Fibroblast of skin of right quadriceps (primary cell): Measurements from ENCODE around the gene HAT1.
"Not testable (repeated sequence)": the region's sequence is repeated elsewhere in the genome, so short reads cannot be mapped to it uniquely, and the experiment has no call there.

Experiments
- DNase-seq: peaks from one replicate; pipeline ENCODE4 v3.0.0-alpha.2; 2013

Gene HAT1

DNA sequence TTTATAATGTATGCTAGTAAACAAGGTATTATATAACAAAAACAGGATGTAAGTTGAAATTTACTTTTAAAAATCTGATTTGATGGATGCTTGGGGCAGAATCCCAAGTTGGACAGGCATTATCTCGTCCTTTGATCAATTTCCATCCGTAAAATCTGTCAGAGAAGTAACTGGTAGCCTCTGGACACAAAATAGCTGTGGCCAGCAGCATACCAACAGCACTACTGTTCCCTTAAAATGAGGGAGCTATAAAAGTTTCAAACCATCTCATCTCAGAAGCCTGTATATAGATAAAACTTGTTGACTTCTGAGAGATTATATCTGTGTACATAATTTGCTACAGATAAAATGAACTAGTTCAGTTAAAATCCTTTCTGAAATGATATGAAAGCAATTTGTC lies 62.8 kb downstream of the HAT1 start:
- DNase-seq: no peak

DNA sequence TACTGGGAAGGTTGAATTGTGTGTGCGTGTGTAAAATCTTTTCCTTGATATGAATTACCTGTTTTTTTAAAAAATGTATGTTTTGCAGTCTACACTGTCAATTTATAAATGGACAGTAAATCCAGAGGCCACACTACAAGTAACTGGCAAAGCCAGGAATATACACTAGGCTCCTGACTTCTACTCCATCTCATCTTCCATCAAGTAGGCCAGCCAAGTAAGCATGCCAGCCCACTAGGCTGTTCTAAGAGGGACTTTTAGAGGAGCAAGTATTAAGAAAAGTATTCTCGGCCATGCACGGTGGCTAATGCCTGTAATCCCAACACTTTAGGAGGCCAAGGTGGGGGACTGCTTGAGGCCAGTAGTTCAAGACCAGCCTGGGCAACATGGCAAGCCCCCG lies 64.5 kb downstream of the HAT1 start:
- DNase-seq: no peak

DNA sequence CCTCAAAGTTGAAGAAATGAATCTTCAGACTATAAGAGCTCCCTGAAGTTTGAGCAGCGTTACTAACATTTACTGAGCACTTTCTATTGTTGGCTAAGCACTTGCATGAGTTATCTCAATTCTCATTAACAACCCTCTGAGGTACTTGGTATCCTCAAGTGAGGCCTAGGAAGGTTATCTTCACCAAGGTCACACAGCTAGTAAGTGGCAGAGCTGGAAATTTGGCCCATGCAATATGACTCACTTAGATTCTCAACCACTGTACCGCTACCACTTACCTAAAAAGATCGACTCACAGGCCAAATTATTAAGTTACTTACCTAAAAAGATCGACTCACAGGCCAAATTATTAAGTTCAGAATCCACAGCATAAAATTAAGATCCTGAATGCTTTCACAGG lies 68.8 kb downstream of the HAT1 start:
- no peak for DNase-seq

DNA sequence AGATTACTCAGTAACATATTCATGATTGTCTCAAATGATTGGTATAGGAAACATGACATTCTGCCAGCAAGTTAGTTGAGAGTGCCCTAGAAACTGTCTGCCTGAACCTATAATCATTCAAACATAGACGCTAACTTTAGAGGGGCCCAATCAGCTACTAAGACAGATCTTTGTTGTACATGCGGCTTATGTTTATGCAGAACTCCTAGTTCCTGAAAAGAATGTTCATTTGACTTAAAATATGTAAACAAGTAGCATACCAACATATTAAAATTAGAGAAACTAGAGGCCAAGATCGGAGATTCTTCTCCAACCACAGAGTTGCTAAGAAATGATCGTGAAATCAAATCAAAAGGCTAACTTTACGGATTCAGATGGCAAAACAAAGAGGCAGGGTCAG lies 73.3 kb downstream of the HAT1 start:
- no peak for DNase-seq

DNA sequence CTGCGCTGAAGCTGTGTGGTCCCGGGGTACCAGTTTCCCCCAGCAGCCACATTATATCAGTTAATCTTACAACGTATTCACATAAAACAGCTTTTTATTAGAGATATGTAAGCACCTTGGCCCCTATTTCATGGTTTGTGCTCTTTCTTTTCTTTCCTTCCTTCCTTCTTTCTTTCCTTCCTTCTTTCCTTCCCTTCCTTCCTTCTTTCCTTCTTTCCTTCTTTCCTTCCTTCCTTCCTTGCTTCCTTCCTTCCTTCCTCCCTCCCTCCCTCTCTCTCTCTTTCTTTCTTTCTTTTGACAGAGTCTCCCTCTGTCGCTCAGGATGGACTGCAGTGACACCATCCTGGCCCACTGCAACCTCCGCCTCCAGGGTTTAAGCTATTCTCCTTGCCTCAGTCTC lies 73.8 kb downstream of the HAT1 start:
- DNase-seq: no peak

DNA sequence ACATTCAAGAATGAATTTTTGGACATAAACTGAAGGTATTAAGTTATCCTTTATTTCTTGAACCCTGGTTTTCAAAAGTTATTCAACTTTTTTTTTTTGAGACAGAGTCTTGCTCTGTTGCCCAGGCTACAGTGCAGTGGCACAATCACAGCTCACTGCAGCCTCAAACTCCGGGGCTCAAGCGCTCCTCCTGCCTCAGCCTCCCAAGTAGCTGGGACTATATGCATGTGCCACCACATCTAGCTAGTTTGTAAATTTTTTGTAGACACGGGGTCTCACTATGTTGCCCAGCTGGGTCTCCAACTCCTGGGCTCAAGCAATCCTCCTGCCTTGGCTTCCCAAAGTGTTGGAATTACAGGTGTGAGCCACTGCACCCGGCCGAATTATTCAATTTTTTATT lies 74.8 kb downstream of the HAT1 start:
- not testable (repeated sequence) for DNase-seq

DNA sequence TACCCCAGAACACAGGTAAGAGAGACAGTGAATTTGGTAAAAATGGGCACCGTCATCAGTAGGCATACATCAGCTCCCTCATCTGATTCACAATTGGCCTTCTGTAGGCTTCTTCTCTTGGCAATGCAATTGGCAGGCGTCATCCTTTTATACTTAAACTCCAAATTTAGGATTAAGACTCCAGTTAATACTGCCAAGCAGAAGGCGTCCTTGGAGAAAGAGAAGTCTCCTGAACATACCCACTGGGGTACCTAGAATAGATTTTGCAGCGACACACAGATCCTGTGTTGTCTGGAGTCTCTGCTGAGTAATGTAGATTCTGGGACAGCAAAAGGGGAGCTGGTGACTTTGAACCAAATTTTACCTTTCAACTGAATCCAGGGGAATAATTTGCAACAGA lies 76.9 kb downstream of the HAT1 start:
- no peak for DNase-seq

DNA sequence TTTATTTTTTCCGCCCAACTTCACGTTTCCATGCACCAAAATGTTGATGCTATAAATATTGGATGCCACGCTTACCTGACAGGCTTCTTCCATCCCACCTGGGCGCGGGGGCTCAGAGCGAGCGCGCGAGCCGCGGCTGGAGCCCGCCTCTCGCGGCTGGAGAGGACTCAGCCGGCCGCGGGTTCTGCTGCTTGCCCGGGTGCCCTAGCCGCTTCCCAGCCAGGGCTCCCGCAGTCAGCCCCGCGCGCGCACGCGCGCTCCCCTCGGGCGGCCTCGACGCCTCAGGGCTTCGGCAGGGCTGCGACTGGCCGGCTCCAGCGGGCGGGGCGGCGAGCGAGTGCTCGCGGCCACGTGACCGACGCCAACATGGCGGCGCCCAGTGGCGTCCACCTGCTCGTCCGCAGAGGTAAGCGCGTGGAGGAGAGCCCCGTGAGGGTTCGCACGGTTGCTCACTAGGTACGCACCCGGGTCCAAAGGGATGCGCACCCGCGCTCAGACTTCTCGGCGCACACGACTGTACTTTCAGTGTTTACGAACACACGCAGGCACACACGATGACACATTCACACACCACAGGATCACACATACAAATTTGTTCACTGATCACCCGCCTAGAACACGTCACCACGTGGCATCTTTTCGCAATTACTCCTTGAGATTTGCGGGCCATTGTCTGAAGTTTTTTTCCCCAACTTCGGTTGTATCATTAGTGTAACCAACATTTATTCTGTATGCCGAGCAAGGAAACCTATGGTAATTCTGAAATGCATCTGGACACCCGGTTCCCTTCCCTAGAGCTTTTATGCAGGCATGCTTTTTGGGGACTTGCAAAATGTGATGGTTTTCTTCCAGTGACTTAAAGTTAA lies 77.6 kb downstream of the HAT1 start, which contains the start of gene METAP1D:
Gene METAP1D (plus strand): TSS at position 350 of the 866 bp plus-strand sequence. CDS start 17 bp downstream, at position 367.
- DNase-seq: peak; percentile 90

DNA sequence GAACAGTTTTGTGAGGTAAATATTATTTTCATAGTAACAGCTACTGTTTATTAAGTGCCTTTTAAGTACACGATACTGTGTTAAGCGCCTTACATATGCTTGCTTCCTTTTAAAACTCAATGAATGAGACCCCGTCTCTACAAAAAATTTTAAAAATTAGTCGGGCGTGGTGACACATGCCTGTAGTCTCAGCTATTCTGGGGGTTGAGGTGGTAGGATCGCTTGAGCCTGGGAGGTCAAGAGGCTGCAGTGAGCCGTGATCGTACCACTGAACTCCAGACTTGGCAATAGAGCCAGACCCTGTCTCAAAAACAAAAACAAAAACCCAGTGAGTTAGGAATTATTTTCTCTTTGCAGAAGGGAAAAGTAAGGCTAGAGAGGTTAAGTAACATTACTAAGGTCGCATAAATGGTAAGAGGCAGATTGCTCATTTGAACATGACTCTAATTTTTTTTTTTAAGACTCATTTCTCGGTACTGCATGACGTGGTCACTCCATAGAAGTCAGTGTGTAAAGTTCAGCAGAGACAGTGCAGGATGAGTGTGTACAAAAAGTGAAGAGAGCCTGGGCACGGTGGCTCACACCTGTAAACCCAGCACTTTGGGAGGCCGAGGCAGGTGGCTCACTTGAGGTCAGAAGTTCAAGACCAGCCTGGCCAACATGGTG lies 78.6 kb downstream of the HAT1 start:
- DNase-seq: no peak

DNA sequence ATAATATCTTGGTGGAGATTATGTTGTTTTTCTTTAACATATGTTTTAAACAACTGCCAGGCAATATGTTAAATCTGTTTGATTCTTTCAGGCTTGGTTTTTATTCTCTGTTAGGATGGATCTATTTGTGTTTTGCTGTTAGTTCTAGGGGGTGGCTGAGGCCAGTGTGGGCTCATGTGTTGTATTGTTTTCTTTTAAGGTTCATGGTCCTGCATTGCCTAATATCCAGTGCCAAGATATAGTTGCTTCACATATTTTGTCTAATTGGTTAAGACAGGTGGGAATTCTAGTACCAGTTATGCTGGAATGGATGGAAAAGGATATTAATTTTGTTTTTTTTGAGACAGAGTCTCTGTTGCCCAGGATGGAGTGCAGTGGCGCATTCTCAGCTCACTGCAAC lies 85.1 kb downstream of the HAT1 start:
- no peak for DNase-seq

DNA sequence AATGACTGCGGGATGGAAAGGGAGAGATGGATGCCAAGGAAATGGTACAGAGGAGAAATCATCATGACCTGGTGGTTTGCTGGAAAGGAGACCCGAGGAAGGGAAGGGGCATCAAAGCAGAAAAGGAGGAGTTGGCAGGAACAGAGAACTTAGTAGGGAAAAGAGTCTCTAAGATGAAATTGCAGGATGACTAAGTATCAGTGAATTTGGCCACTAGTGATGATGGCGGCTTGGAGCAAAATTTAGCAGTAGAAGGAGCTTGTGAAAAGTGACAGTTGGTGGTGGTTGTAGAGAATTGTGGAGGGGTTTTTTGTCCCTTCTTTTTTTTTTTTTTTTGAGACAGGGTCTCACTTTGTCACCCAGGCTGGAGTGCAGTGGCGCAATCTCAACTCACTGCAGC lies 87.6 kb downstream of the HAT1 start:
- DNase-seq: no peak

DNA sequence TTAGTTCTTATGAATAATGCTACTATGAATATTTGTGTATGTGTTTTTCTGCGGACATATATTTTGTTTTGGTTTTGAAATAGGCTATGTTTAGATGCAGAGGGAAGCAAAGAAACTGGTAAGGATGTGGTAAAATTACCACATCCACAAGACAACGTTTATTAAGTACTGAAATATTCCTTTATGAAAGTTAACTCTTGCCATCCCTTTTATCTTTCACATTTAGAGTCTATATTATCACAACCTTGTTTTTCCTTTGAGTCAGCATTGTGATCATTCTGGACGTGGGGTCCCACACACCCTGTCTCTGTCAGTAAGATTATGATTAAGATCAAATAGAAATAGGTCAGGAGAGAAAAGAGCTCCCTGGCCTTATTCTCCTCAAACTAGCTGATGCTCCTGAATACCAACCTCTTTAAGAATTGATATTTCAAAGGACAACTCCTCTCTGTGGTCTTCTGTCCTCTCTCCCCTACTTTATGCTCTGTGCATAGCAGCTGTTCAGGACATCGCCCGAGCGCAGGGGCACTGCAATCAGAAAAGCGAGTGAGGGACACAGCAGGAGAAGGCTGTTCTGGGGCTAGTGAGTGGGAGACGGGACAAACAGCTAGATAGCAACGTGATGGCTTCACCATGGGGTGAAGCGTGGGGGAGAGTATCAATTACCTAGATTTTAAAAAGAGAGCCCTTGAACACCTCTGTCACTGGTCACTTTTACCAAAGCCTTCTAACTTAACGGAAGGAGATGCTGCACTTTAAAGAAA lies 89.7 kb downstream of the HAT1 start:
- DNase-seq: no peak

DNA sequence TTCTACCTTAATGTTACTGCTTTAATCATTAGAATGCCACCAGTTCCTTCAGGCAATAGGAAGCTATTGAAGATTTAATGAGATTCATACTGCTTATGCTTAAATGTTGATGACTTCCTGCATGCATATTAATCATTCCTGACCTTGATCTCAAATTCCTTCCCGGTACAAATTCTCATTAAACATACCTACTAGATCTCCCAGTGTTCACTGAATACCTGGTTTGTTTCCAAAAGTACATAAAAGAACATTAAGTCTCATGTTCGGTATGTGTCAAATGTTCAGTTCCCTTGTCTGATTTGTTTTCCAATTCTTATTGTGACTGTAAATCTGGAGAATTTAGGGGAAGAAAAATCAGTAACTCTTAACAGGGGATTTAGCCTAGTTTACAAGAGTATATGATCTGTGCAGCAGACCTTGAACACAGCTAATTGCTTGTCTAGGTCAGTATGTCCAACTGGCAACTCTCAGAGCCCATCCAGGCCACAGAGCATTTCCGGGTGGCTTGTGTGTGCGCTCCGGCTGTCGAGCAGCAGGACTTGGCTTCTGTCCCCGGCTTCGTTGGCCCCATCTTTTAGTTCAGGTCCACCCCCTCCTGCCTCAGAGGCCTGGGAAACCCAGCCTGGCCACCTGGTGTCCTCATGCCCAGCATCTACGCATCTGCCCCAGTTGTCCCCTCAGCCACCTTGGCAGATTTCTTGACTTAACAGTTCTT lies 90.6 kb downstream of the HAT1 start:
- no peak for DNase-seq

DNA sequence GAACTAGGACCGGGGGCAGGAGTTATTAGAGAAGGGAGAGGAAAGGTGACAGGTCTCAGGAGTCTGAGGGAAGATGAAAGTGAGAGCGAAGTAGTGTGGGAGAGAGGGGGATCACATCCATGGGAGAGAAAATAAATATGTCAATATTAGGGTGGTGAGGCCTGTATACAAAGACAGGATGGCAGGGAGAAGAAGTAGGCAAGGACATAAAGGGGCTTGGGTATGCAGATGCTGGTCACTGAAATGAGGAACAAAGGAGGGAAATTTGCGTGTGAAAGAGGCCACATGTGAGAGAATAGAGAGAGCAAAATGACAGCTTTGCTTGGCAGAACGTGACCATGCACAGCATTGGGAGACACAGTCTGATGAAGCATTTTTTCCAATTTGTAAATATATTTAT lies 91.1 kb downstream of the HAT1 start:
- no peak for DNase-seq

DNA sequence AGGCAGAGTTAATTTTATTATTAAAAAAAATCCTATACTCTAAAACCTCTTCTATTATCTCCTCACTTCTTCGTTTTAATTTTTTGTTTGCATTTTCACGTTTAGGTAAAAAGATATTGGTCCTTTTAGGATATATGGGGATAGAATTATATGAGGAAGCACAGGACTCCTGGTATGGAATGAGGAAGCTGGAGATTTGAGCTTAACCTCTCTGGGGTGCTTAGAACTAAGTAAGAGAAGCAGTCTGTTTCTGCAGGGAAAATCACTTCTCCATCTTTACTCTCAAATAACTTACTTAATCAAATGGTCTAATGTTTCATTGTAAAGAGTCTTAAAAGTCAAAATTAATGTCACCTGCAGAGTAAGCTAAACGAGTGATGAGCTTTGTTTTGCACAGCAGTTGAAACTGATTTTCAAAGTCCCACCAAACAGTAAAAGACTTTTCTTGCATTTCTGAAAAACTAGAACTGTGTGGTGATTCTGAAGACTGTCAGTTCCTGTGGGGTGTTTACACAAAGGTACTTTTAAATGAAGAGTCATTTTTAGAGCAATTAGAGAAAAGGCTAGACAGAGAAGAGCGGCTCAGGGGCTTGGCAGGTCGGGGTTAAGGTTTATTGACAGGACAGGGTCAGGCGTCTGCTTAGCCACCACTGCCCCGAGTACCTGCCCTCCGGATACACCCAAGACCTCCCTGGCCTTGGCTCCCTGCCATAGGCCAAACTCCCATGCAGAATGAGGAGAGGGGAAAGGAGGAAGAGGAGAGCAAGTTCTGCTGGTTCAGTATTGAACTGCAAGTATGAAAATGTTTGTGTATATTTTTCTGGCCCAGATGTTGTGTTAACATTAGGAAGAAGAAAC lies 99.0 kb downstream of the HAT1 start:
- DNase-seq: no peak

DNA sequence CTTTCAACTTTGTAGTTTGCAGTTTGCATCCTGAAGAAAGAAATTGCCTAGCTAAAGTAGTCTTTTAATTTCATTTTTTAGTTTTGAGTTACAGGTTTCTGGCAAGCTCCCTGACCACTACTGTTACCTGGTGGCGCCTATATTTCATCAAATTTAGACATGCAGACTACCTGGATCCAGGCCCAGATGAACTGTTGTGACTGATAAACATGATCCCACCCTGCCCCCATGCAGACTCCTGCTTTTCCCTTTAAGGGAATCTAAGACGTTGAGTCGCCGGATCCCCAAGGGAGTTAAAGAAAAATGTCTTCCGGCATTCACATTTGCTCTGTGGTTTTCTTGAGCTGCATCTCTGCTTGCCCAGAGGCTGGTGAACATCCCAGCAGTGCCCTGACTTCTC lies 99.7 kb downstream of the HAT1 start:
- peak; percentile 88 for DNase-seq

DNA sequence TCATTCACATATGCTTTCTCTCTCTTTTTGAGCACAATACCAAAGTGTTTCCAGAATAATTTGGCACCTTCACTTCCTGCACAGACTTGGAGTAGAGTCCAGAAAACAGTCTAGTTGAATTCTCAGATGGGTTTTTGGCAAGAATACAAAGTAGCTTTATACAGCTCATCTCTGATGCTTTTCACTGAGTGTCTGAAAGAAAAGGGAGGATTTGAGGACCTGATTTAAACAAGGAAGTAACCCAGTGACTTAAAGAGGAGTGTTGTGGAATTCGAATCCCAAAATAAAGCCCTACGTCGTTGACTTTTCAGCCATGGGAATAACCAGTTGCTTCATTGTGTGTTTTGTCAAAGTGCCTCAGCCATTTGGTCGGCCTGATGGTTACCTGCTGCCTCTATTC lies 109.3 kb downstream of the HAT1 start:
- DNase-seq: no peak
